SK-N-SH treated with all-trans-retinoic acid at 6 μM for 48 hours (cell line): ENCODE results near the gene EPS8L2.

Experiments used
- ATAC-seq: fragments of 200-7000 bp; cut with Tn5 transposase; 3 replicates; pipeline ENCODE4 v1.9.1; 2020; ENCODE audit warnings: mild to moderate bottlenecking, moderate library complexity
- ARNTL ChIP-seq: fragments of 450-650 bp; formaldehyde crosslinking; IDR thresholded peaks from 2 replicates; pipeline ENCODE4 v1.5.0; 2020; ENCODE audit warnings: low read depth, mild to moderate bottlenecking, moderate library complexity, borderline replicate concordance
- BACH2 ChIP-seq: fragments of 250-450 bp; sonication (Bioruptor Pico); IDR thresholded peaks from 2 replicates; pipeline ENCODE4 v1.9.0; 2021; ENCODE audit warnings: mild to moderate bottlenecking, borderline replicate concordance
- CREB5 ChIP-seq: fragments of 250-450 bp; sonication (Bioruptor Pico); IDR thresholded peaks from 2 replicates; pipeline ENCODE4 v1.5.1; 2020; ENCODE audit warnings: low read depth, mild to moderate bottlenecking, moderate library complexity
- CSDC2 ChIP-seq: fragments of 250-450 bp; sonication (Bioruptor Pico); IDR thresholded peaks from 2 replicates; pipeline ENCODE4 v1.5.0; 2020; ENCODE audit warnings: mild to moderate bottlenecking, moderate library complexity
- CSRNP3 ChIP-seq: fragments of 250-450 bp; sonication (Bioruptor Pico); IDR thresholded peaks from 2 replicates; pipeline ENCODE4 v1.5.1; 2021; ENCODE audit warnings: mild to moderate bottlenecking, moderate library complexity
- ESRRG ChIP-seq: fragments of 250-450 bp; sonication (Bioruptor Pico); IDR thresholded peaks from 2 replicates; pipeline ENCODE4 v1.6.1; 2021; ENCODE audit warnings: mild to moderate bottlenecking
- GLIS3 ChIP-seq: fragments of 250-450 bp; sonication (Bioruptor Pico); IDR thresholded peaks from 2 replicates; pipeline ENCODE4 v1.5.0; 2020; ENCODE audit warnings: mild to moderate bottlenecking, moderate library complexity
- OSR1 ChIP-seq: fragments of 250-450 bp; sonication (Bioruptor Pico); IDR thresholded peaks from 2 replicates; pipeline ENCODE4 v1.8.0; 2022; ENCODE audit warnings: moderate library complexity, mild to moderate bottlenecking, inconsistent platforms
- PATZ1 ChIP-seq: fragments of 250-450 bp; sonication (Bioruptor Pico); IDR thresholded peaks from 2 replicates; pipeline ENCODE4 v1.8.0; 2020; ENCODE audit warnings: mild to moderate bottlenecking, moderate library complexity, borderline replicate concordance
- POU6F1 ChIP-seq: fragments of 250-450 bp; sonication (Bioruptor Pico); IDR thresholded peaks from 2 replicates; pipeline ENCODE4 v1.8.0; 2021; ENCODE audit warnings: low read depth, mild to moderate bottlenecking, moderate library complexity, borderline replicate concordance
- PPARA ChIP-seq: fragments of 250-450 bp; sonication (Bioruptor Pico); IDR thresholded peaks from 2 replicates; pipeline ENCODE4 v1.5.0; 2020; ENCODE audit warnings: mild to moderate bottlenecking, borderline replicate concordance
- RARB ChIP-seq: fragments of 250-450 bp; sonication (Bioruptor Pico); IDR thresholded peaks from 2 replicates; pipeline ENCODE4 v1.8.0; 2021; ENCODE audit warnings: mild to moderate bottlenecking, moderate library complexity
- TCF4 ChIP-seq: fragments of 250-450 bp; sonication (Bioruptor Pico); IDR thresholded peaks from 2 replicates; pipeline ENCODE4 v1.8.0; 2021; ENCODE audit warnings: mild to moderate bottlenecking, moderate library complexity, borderline replicate concordance
- TOX ChIP-seq: fragments of 250-450 bp; sonication (Bioruptor Pico); IDR thresholded peaks from 2 replicates; pipeline ENCODE4 v1.8.0; 2021; ENCODE audit warnings: mild to moderate bottlenecking, moderate library complexity, borderline replicate concordance
- ZC3H10 ChIP-seq: fragments of 250-450 bp; sonication (Bioruptor Pico); IDR thresholded peaks from 2 replicates; pipeline ENCODE4 v1.5.1; 2021; ENCODE audit warnings: mild to moderate bottlenecking, moderate library complexity
- ZFP3 ChIP-seq: fragments of 250-450 bp; sonication (Bioruptor Pico); IDR thresholded peaks from 2 replicates; pipeline ENCODE4 v1.5.0; 2020; ENCODE audit warnings: mild to moderate bottlenecking, moderate library complexity
- ZFP30 ChIP-seq: fragments of 450-650 bp; formaldehyde crosslinking; IDR thresholded peaks from 2 replicates; pipeline ENCODE4 v1.5.0; 2022; ENCODE audit warnings: mild to moderate bottlenecking, moderate library complexity
- ZNF8 ChIP-seq: fragments of 450-650 bp; formaldehyde crosslinking; IDR thresholded peaks from 2 replicates; pipeline ENCODE4 v1.5.0; 2020; ENCODE audit warnings: mild to moderate bottlenecking, moderate library complexity

The EPS8L2 gene

GRCh38 chr11:742156-742546, 36.1 kb downstream of the EPS8L2 start:
- TF ChIP-seq CSRNP3 (CRISPR knock-in tag), result no peak
- no peak for TF ChIP-seq POU6F1 (CRISPR knock-in tag)
- TF ChIP-seq ZNF8, result no peak
- TF ChIP-seq, all 23 proteins: peak for 0
- ATAC-seq, result no peak

DNA sequence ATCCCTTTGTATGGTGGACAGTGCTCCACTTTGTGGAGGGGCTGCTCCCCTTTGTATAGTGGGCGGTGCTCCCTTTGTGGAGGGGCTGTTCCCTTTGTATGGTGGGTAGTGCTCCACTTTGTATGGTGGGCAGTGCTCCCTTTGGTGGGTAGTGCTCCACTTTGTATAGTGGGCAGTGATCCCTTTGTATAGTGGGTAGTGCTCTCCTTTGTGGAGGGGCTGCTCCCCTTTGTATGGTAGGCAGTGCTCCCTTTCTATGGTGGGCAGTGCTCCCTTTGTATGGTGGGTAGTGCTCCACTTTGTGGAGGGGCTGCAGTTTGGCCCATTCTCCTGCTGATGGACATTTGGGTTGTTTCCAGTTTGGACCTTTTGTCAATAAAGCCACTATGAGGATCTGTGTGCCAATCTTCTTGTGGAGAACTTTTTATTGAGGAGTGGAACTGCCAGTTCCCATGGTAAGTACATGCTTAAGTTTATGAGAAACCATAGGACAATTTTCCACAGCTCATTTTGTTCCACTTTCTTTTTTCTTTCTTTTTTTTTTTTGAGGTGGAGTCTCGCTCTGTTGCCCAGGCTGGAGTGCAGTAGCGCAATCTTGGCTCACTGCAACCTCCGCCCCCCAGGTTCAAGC, 36.7 kb downstream of the EPS8L2 start:
- TF ChIP-seq CSDC2, result no peak
- TF ChIP-seq ZC3H10 (CRISPR knock-in tag), result no peak
- TF ChIP-seq ARNTL (CRISPR knock-in tag), result no peak
- no peak for TF ChIP-seq TCF4 (CRISPR knock-in tag)
- TF ChIP-seq CREB5 (CRISPR knock-in tag), result no peak
- TF ChIP-seq RARB, result no peak
- TF ChIP-seq PATZ1, result no peak
- no peak for TF ChIP-seq ZNF8
- TF ChIP-seq ESRRG (CRISPR knock-in tag), result no peak
- TF ChIP-seq BACH2 (CRISPR knock-in tag), result no peak
- no peak for TF ChIP-seq ZFP30 (CRISPR knock-in tag)
- no peak for TF ChIP-seq POU6F1 (CRISPR knock-in tag)
- TF ChIP-seq ZFP3 (CRISPR knock-in tag), result no peak
- no peak for TF ChIP-seq PPARA (CRISPR knock-in tag)
- no peak for TF ChIP-seq TOX
- ATAC-seq, result no peak

DNA sequence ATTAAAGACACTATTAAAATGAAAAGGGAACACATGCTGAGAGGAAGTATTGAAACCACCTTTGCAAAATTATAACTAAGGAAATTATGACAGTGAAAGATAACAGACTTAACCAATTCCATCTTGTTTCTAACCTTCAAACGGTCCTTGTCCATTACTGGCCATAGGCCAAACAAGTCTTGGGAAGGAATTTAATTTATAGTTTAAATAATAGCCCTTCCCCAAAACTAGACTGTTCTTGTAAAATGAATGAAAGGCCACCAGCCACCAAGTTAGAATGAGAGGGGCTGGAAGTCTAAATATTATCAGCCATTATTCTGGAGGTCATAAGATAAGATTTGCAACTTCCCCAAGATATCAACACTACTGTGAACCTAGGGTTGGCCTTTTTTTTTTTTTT, 39.4 kb downstream of the EPS8L2 start:
- no peak for TF ChIP-seq PATZ1
- no peak for TF ChIP-seq ZC3H10 (CRISPR knock-in tag)
- ATAC-seq, result no peak

DNA sequence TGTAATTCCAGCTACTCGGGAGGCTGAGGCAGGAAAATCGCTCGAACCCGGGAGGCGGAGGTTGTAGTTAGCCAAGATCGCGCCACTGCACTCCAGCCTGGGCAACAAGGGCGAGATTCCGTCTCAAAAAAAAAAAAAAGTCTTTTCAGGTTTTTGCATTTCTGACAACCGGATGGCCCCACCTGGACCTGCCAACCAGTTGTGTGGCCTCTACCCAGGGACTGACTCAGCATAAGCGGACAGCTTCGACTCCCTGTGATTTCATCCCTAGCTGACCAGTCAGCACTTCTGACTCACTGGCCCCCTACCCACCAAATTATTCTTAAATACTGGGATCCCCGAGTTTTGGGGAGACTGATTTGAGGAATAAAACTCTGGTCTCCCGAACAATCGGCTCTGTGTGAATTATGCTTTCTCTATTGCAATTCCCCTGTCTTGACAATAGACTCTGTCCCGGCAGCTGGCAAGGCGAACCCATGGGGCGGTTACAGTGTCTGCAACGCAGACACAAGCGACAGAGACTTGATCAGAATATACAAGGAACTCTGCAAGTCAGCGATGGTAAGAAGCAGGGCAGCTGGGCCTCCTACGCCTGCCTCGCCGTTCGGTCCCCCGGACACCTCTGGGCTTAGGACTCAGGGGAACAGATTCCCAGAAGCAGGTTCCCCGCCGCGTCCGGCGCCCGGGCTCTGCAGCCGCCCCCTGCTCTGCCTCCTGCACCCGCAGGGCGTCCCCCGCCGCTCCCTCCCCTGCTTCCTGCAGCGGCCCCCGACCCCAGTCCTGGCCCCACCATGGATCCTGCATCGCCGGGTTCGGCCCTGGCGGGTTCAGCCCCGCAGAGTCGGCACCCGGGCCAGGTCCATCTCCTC, 40.5 kb downstream of the EPS8L2 start:
- ATAC-seq, result peak; percentile 59
- TF ChIP-seq ZC3H10 (CRISPR knock-in tag), result no peak
- TF ChIP-seq ZFP3 (CRISPR knock-in tag), result no peak
- no peak for TF ChIP-seq TCF4 (CRISPR knock-in tag)
- no peak for TF ChIP-seq OSR1 (CRISPR knock-in tag)
- no peak for TF ChIP-seq GLIS3 (CRISPR knock-in tag)
